Mesothelial cell of epicardium (in vitro differentiated cells): ENCODE results near the gene FADS2. TPM values are rescaled to one million over a fixed set of nuclear protein-coding genes. Genes with fewer than 3 reads are reported as not detected.
A peak's percentile ranks its signal among the peaks of the same experiment; 100 is the strongest.

Source experiments
- DNase-seq, 2 experiments: peaks; one replicate each; pipeline ENCODE4 v3.0.0; 2021; ENCODE audit warnings: low spot score in 2 of 2; ENCODE audit not compliant: unreplicated experiment in 2 of 2
- H3K27ac Mint-ChIP-seq: 2 replicates; pipeline ENCODE4 v1.8.0; 2021; ENCODE audit warnings: mixed read lengths
- H3K27me3 Mint-ChIP-seq: 2 replicates; pipeline ENCODE4 v1.8.0; 2021; ENCODE audit warnings: low read depth, mixed read lengths
- H3K36me3 Mint-ChIP-seq: 2 replicates; pipeline ENCODE4 v1.8.0; 2021; ENCODE audit warnings: mixed read lengths
- H3K4me1 Mint-ChIP-seq: 2 replicates; pipeline ENCODE4 v1.8.0; 2021; ENCODE audit warnings: mixed read lengths
- H3K4me3 Mint-ChIP-seq: 2 replicates; pipeline ENCODE4 v1.8.0; 2021; ENCODE audit warnings: mild to moderate bottlenecking, moderate library complexity, mixed read lengths
- H3K9me3 Mint-ChIP-seq: 2 replicates; pipeline ENCODE4 v1.8.0; 2021; ENCODE audit warnings: mixed read lengths
- CTCF ChIP-seq: fragments of 200-600 bp; sonication (generic); IDR thresholded peaks from one replicate; pipeline ENCODE4 v1.5.0; 2021; ENCODE audit warnings: antibody characterized with exemption; ENCODE audit not compliant: unreplicated experiment
- total RNA-seq: library from RNA; stranded (reverse); gene quantifications from 3 replicates; pipeline ENCODE4 v1.2.1, GENCODE V29; 2021

FADS2 gene
- total RNA-seq, 1 donor from 2014 or later = 337 TPM

GRCh38 chr11:61895718-61896059, 67.6 kb downstream of the FADS2 start:
- no peak overlapping the region for H3K27ac Mint-ChIP-seq
- TF ChIP-seq CTCF = no peak
- H3K9me3 Mint-ChIP-seq = no peaks in the 10 kb centered on the region
- no peak for DNase-seq
- H3K36me3 Mint-ChIP-seq = no peaks in the 10 kb centered on the region
- H3K4me3 Mint-ChIP-seq = no peak overlapping the region
- peaks cover 2% of the 10 kb centered on the region for H3K27me3 Mint-ChIP-seq
- peaks cover 5% of the 10 kb centered on the region for H3K4me1 Mint-ChIP-seq

- Mint-ChIP-seq H3K27ac (no peak overlapping the region), H3K4me3 (no peak overlapping the region), H3K36me3 (no peaks in the 10 kb centered on the region), H3K4me1 (peaks cover 3% of the 10 kb centered on the region), H3K27me3 (no peaks in the 10 kb centered on the region), H3K9me3 (no peaks in the 10 kb centered on the region)
- no peak for TF ChIP-seq CTCF
- DNase-seq = no peak
Observed at GRCh38 chr11:61896665-61897386, 68.7 kb downstream of the FADS2 start.

GRCh38 chr11:61897387-61898246, 69.5 kb downstream of the FADS2 start:
- peak; percentile 64 to 90 for DNase-seq
- Mint-ChIP-seq H3K27me3 (no peaks in the 10 kb centered on the region), H3K36me3 (no peaks in the 10 kb centered on the region)

GRCh38 chr11:61898247-61898582, 70.1 kb downstream of the FADS2 start:
- H3K27ac Mint-ChIP-seq = no peak overlapping the region
- no peaks in the 10 kb centered on the region for H3K27me3 Mint-ChIP-seq
- H3K36me3 Mint-ChIP-seq = no peaks in the 10 kb centered on the region
- H3K9me3 Mint-ChIP-seq = no peaks in the 10 kb centered on the region
- DNase-seq = no peak
- no peak overlapping the region for H3K4me3 Mint-ChIP-seq
- H3K4me1 Mint-ChIP-seq = peaks cover 3% of the 10 kb centered on the region
- TF ChIP-seq CTCF = no peak

More at GRCh38 chr11:61897387-61898246, 69.5 kb downstream of the FADS2 start:
- Mint-ChIP-seq H3K4me3 (no peak overlapping the region), H3K9me3 (no peaks in the 10 kb centered on the region), H3K4me1 (peaks cover 3% of the 10 kb centered on the region), H3K27ac (no peak overlapping the region)
- TF ChIP-seq CTCF = peak; percentile 80

- TF ChIP-seq CTCF = peak; percentile 100
- no peaks in the 10 kb centered on the region for H3K9me3 Mint-ChIP-seq
- no peak overlapping the region for H3K4me3 Mint-ChIP-seq
- no peaks in the 10 kb centered on the region for H3K36me3 Mint-ChIP-seq
- H3K4me1 Mint-ChIP-seq = peaks cover 3% of the 10 kb centered on the region
- DNase-seq = peak; percentile 83 to 96
- H3K27ac Mint-ChIP-seq = no peak overlapping the region
- H3K27me3 Mint-ChIP-seq = no peaks in the 10 kb centered on the region
Observed at GRCh38 chr11:61899146-61899841, 71.2 kb downstream of the FADS2 start.
